Measurements from ENCODE around the gene ANKRD11.

ANKRD11 gene

DNA sequence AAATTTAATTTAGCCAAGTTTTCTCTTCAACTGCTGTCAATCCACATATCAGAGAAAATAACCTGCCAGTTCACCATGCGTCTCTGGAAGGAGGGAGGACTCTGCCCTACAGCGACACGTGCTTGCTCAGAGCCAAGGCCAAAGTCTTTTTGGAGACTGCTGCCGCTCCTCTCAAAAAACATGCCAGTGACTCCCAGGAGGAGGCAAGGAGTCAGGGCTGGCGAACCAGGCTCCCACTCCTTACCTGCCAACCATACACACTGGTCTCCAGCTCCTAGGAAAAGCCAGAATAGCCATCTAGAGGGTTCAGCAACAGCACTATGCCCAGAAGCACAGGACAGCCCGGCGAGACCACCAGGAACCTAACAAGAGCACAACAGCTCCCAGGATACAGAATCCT lies 73.0 kb downstream of the ANKRD11 start:
- no peak overlapping the region for H3K4me3 ChIP-seq (ENCODE audit: low read depth, low read length)
- TF ChIP-seq, protein P1, sequence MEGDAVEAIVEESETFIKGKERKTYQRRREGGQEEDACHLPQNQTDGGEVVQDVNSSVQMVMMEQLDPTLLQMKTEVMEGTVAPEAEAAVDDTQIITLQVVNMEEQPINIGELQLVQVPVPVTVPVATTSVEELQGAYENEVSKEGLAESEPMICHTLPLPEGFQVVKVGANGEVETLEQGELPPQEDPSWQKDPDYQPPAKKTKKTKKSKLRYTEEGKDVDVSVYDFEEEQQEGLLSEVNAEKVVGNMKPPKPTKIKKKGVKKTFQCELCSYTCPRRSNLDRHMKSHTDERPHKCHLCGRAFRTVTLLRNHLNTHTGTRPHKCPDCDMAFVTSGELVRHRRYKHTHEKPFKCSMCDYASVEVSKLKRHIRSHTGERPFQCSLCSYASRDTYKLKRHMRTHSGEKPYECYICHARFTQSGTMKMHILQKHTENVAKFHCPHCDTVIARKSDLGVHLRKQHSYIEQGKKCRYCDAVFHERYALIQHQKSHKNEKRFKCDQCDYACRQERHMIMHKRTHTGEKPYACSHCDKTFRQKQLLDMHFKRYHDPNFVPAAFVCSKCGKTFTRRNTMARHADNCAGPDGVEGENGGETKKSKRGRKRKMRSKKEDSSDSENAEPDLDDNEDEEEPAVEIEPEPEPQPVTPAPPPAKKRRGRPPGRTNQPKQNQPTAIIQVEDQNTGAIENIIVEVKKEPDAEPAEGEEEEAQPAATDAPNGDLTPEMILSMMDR (IDR thresholded peaks at IDR 0.05; ENCODE audit: low read depth, low read length) = no peak
- in situ Hi-C loops (cut with HindIII; ENCODE audit: low sequenced_read_pairs) = no loop called here
- DNase-seq (ENCODE audit: low read depth, low spot score) = no peak

DNA sequence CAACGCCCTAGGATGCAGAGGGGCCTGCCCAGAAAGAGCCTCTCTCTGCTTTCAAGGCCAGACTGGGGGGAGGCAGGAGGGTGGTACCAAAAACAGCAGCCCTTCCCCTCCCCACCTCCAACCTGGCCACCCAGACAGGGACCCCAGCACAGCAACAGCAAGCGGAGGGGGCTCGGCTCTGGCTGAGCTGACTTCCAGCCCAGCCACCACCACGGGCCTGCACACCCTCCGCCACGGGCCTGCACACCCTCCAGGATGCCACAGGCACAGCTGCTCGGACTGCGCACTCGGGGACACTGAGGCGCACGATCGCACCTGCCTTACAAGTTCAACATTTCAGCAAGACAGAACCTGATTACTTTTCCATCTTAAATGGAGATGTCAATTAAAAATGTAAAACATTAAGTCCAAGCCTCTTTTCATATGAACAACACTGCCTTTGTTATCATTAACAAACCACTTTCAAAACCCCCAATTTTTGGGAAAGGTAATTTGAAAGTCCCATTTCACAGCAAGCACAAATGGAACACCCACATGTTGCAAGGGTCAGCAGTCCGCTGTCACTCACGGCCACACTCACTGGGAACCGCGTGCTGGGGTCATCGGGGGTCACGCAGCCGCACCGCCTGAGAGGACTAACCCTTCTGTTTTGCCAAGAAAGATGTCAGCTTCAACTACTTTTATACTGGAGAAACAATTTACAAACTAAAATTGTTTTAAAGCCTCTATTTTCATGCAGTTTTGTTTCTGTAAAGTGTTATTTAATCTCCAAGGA lies 76.4 kb downstream of the ANKRD11 start:
- TF ChIP-seq, protein P1 (IDR thresholded peaks at IDR 0.05; ENCODE audit: low read depth, low read length) = no peak
- in situ Hi-C loops (cut with HindIII; ENCODE audit: low sequenced_read_pairs) = no loop called here
- no peak overlapping the region for H3K4me3 ChIP-seq (ENCODE audit: low read depth, low read length)
- no peak for DNase-seq (ENCODE audit: low read depth, low spot score)

DNA sequence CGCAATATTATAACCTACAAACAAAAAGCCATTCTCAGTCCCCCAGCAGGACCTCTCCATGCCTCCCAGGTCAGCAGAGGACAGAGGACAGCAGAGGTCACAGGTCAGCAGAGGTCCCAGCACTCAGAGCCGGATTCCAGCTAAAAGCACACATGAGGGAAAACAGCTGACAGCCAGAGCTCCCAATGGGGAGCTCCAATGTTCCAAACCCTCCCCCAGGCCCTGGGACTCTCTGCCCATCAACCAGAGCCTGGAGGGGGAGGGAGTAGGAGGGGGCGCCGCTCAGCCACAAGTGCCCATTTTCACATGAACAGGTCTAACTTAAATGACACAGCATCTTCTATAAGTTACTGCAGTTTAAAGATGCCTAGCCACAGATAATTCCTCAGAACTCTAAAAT lies 77.5 kb downstream of the ANKRD11 start:
- in situ Hi-C loops (cut with HindIII; ENCODE audit: low sequenced_read_pairs) = no loop called here
- H3K4me3 ChIP-seq (ENCODE audit: low read depth, low read length) = no peak overlapping the region
- DNase-seq (ENCODE audit: low read depth, low spot score) = no peak
- TF ChIP-seq, protein P1 (IDR thresholded peaks at IDR 0.05; ENCODE audit: low read depth, low read length) = no peak

DNA sequence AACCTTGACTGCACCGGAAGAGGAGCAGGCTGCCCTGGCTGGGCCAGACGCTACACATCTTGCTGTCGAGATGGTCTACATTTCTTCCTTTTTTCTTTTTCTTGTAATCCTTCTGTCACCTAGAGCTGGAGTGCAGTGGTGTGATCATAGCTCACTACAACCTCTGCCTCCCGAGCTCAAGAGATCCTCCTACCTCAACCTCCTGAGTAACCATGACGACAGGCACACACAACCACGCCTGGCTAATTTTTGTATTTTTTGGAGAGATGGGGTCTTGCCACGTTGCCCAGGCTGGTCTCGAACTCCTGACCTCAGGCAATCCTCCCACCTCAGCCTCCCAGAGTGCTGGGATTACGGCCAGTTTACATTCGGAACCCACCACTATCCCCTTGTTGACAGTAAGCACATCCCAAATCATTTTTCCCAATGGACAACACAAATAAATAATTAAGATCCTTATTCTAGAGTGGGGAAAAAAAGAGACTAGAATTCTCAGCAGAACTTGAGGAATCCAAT lies 79.0 kb downstream of the ANKRD11 start:
- TF ChIP-seq, protein P1 (IDR thresholded peaks at IDR 0.05; ENCODE audit: low read depth, low read length) = no peak
- H3K4me3 ChIP-seq (ENCODE audit: low read depth, low read length) = no peak overlapping the region
- in situ Hi-C loops (cut with HindIII; ENCODE audit: low sequenced_read_pairs) = no loop called here
- no peak for DNase-seq (ENCODE audit: low read depth, low spot score)

DNA sequence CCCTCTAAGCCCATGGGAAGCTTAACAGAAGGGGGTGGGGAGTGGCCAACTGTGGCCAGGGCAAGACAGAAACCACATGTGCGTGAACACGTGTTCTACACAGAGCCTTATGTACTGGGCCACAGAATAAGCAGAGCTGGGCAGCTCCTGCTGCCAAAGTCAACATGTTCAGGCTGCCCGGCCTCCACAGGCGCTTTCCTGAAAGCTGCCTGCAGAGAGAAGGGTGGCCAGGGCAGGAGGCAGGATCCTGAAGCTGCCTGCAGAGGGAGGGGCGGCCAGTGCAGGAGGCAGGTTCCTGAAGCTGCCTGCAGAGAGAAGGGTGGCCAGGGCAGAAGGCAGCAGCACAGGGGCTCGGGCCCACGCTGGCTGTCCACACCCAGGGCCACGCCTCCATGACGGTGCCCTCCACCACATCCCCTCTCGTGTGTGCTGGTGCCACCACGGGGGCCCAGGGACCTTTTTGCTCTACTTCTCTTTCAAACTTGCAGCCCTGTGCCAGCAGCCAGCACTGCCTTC lies 79.5 kb downstream of the ANKRD11 start:
- no peak overlapping the region for H3K4me3 ChIP-seq (ENCODE audit: low read depth, low read length)
- in situ Hi-C loops (cut with HindIII; ENCODE audit: low sequenced_read_pairs) = no loop called here
- TF ChIP-seq, protein P1 (IDR thresholded peaks at IDR 0.05; ENCODE audit: low read depth, low read length) = peak; percentile 41
- DNase-seq (ENCODE audit: low read depth, low spot score) = peak; percentile 96

DNA sequence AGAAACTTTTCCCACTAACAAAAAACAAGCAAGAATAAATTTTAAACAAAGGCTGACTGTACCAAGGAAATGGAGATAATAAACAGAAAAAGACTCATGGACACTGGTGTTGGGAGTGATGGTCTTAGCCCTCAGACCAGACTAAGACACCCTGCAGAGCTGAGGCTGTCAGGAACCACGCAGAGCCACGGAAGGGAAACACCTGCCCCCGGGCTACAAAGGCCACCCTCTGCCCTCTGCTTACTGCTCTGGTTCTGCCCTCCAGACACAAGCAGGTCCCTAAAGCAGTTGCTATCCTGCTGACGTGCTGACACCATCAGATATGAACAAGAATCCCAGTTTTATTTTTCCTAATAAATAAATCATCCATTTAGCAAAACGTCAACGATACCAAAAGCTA lies 80.0 kb downstream of the ANKRD11 start:
- H3K4me3 ChIP-seq (ENCODE audit: low read depth, low read length) = no peak overlapping the region
- no peak for DNase-seq (ENCODE audit: low read depth, low spot score)

More for the DNA sequence above, 80.0 kb downstream of the ANKRD11 start:
- in situ Hi-C loops (cut with HindIII; ENCODE audit: low sequenced_read_pairs) = no loop called here
- TF ChIP-seq, protein P1 (IDR thresholded peaks at IDR 0.05; ENCODE audit: low read depth, low read length) = no peak

All from astrocyte of the spinal cord (primary cell).